NCI-H187 treated with DMSO at 0.1 percent for 48 hours (cell line): ENCODE data around the gene OR51F1.
"Not testable (repeated sequence)": the region's sequence is repeated elsewhere in the genome, so short reads cannot be mapped to it uniquely, and the experiment has no call there.

ENCODE experiments used
- DNase-seq: peaks from one replicate; lab custom pipeline; 2025; lab: John Stamatoyannopoulos, UW

OR51F1 gene

GRCh38 chr11:4769838-4770237, at the start of gene OR51F1:
TSS of gene OR51F1 (minus strand) at chr11:4769938. CDS start at chr11:4769938, 0 bp downstream.
- no peak for DNase-seq

GRCh38 chr11:4809246-4809645, 39.5 kb upstream of the OR51F1 start:
- no peak for DNase-seq

GRCh38 chr11:4808476-4808875, 38.7 kb upstream of the OR51F1 start:
- no peak for DNase-seq

GRCh38 chr11:4804280-4804679, 34.5 kb upstream of the OR51F1 start, which contains the start of gene OR52R1:
TSS of gene OR52R1 (minus strand) at chr11:4804380. CDS start at chr11:4804380, 0 bp downstream.
- no peak for DNase-seq

GRCh38 chr11:4801316-4801715, 31.6 kb upstream of the OR51F1 start:
- not testable (repeated sequence) for DNase-seq

- no peak for DNase-seq
Measured at GRCh38 chr11:4798427-4799183, 28.9 kb upstream of the OR51F1 start.

GRCh38 chr11:4797206-4797605, 27.5 kb upstream of the OR51F1 start:
- no peak for DNase-seq

GRCh38 chr11:4782454-4782853, 12.7 kb upstream of the OR51F1 start:
- DNase-seq: no peak

- no peak for DNase-seq
Measured at GRCh38 chr11:4768094-4768493, 1.6 kb downstream of the OR51F1 start.

- DNase-seq: no peak
Measured at GRCh38 chr11:4766420-4767043, 3.2 kb downstream of the OR51F1 start.

GRCh38 chr11:4763096-4763495, 6.6 kb downstream of the OR51F1 start:
- DNase-seq: no peak

- no peak for DNase-seq
Measured at GRCh38 chr11:4751201-4751600, 18.5 kb downstream of the OR51F1 start.

- DNase-seq: no peak
Measured at GRCh38 chr11:4748438-4748837, 21.3 kb downstream of the OR51F1 start.

- no peak for DNase-seq
Measured at GRCh38 chr11:4740735-4741134, 29.0 kb downstream of the OR51F1 start.

GRCh38 chr11:4727171-4727570, 42.6 kb downstream of the OR51F1 start:
- DNase-seq: no peak

GRCh38 chr11:4722616-4723534, 46.9 kb downstream of the OR51F1 start:
- DNase-seq: not testable (repeated sequence)
